ENCODE data around the gene OSBPL1A. TPM values are rescaled to one million over a fixed set of nuclear protein-coding genes. Genes with fewer than 3 reads are reported as not detected.

OSBPL1A gene
- polyA plus RNA-seq, 2 donors = 10.8 to 11.6 TPM

DNA sequence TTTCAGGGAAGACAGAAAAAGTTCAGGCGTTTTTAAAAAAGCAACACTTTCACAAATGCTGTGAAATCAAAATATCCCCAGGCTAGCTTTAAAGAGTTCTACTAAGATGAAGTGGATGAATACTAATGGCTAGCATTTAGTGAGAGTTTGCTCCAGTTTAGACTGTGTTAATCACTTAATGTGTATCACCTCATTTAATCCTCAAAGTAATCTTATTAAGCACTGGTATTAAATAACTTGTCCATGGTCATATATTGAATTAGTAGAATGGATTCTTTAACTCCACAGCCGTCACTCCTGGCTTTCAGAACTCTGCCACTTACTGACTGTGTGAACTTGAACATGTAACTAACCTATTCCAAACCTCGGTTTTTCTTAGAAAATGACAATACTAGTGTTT, 192.7 kb downstream of the OSBPL1A start:
- no peak overlapping the region for H3K27ac ChIP-seq (ENCODE audit: low read depth in 2 of 2, low read length in 1 of 2)
- H3K4me1 ChIP-seq (ENCODE audit: control insufficient read depth in 2 of 2, insufficient read depth in 2 of 2, low read length in 1 of 2) = no peaks in the 10 kb centered on the region
- no peak overlapping the region for H3K4me3 ChIP-seq (ENCODE audit: low read depth in 1 of 2, low read length in 2 of 2)
- H3K27me3 ChIP-seq (ENCODE audit: control insufficient read depth in 1 of 2, insufficient read depth in 2 of 2, low read length in 2 of 2) = no peaks in the 10 kb centered on the region
- WGBS, 2 donors = 81 to 89% methylated on average over 3 of the region's 3 CpGs
- H3K9me3 ChIP-seq (ENCODE audit: control insufficient read depth in 2 of 2, insufficient read depth in 1 of 2, low read depth in 1 of 2, low read length in 1 of 2) = no peaks in the 10 kb centered on the region
- H3K36me3 ChIP-seq (ENCODE audit: control insufficient read depth in 2 of 2, insufficient read depth in 2 of 2, low read length in 1 of 2) = no peaks in the 10 kb centered on the region

DNA sequence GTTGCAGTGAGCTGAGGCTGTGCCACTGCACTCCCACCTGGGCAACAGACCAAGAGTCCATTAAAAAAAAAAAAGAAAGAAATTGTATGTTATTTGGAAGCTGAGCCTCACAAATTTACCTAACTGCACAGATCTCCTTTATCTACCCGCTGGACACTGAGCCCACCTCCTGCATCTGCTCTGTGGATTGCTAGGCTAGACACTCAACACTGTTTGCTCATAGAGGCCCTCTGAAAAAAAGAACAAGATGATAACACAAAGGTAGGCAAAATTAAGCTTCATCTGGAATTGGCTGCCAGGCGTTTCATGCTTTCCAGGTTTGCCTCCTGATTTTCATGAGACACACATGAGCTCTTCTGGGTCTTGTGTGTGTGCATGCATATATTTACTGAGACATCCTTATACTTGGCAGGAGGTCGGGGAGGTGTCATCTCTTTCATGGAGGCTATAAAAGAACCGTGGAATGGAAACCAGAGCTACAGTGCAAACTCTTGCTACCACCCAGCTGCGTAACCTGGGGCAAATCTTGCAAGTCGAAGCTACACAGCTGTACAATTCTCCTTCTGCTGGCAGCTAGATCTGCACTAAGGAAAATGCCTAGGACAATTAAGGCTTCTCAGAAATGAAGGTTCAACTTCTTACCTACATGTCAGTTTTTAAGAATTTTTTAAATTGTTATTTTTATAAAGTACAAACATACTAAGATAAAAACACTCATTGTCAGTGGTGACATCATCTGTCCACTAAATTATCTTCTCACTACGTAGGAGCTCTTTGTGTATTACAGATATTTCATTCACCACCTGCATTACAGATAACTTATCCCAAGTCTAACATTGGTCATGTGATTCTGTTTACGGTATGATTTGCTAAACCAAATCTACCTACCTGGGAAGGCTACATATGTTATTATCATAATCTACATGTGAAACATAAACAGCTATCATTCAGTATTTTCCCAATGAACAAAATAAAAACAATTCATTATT, 195.6 kb downstream of the OSBPL1A start:
- H3K27me3 ChIP-seq (ENCODE audit: control insufficient read depth in 1 of 2, insufficient read depth in 2 of 2, low read length in 2 of 2) = no peaks in the 10 kb centered on the region
- no peaks in the 10 kb centered on the region for H3K4me1 ChIP-seq (ENCODE audit: control insufficient read depth in 2 of 2, insufficient read depth in 2 of 2, low read length in 1 of 2)
- H3K9me3 ChIP-seq (ENCODE audit: control insufficient read depth in 2 of 2, insufficient read depth in 1 of 2, low read depth in 1 of 2, low read length in 1 of 2) = no peaks in the 10 kb centered on the region
- H3K27ac ChIP-seq (ENCODE audit: low read depth in 2 of 2, low read length in 1 of 2) = no peak overlapping the region
- H3K36me3 ChIP-seq (ENCODE audit: control insufficient read depth in 2 of 2, insufficient read depth in 2 of 2, low read length in 1 of 2) = no peaks in the 10 kb centered on the region
- 77 to 78% methylated on average over 8 of the region's 8 CpGs for WGBS, 2 donors
- H3K4me3 ChIP-seq (ENCODE audit: low read depth in 1 of 2, low read length in 2 of 2) = no peak overlapping the region

- H3K36me3 ChIP-seq (ENCODE audit: control insufficient read depth in 2 of 2, insufficient read depth in 2 of 2, low read length in 1 of 2) = no peaks in the 10 kb centered on the region
Measured at GRCh38 chr18:24200494-24201290, 196.9 kb downstream of the OSBPL1A start.

DNA sequence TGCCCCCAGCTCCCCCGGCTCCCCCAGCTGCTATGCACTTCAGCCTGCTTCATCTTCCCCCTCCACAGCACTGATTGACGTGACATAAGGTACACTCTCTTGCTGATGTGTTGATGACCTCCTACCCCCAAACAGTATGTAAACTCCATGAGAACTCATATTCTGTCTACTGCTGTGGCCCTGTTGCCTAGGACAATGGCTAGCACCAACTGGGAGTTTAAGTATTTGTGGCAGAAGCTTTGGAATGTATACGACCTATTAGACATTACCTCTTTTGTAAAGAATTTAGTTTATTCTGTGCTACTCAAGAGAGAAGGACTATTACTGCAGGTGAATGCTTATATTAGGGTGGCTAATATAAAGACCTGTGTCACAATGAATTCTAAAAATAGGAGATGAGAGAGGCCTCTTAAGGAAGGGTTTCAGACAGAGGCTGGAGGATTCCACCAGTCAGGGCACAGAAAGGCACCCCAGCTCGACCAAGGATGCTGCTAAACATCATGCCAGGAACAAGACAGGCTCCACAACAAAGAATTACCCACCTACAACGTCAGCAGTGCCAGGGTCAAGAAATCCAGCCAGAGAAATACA, 198.2 kb downstream of the OSBPL1A start:
- no peak overlapping the region for H3K27ac ChIP-seq (ENCODE audit: low read depth in 2 of 2, low read length in 1 of 2)
- no peaks in the 10 kb centered on the region for H3K4me1 ChIP-seq (ENCODE audit: control insufficient read depth in 2 of 2, insufficient read depth in 2 of 2, low read length in 1 of 2)
- H3K4me3 ChIP-seq (ENCODE audit: low read depth in 1 of 2, low read length in 2 of 2) = no peak overlapping the region
- no peaks in the 10 kb centered on the region for H3K9me3 ChIP-seq (ENCODE audit: control insufficient read depth in 2 of 2, insufficient read depth in 1 of 2, low read depth in 1 of 2, low read length in 1 of 2)
- H3K36me3 ChIP-seq (ENCODE audit: control insufficient read depth in 2 of 2, insufficient read depth in 2 of 2, low read length in 1 of 2) = no peaks in the 10 kb centered on the region
- 79 to 81% methylated on average over 5 of the region's 5 CpGs for WGBS, 2 donors
- H3K27me3 ChIP-seq (ENCODE audit: control insufficient read depth in 1 of 2, insufficient read depth in 2 of 2, low read length in 2 of 2) = no peaks in the 10 kb centered on the region

More at GRCh38 chr18:24200494-24201290, 196.9 kb downstream of the OSBPL1A start:
- no peak overlapping the region for H3K4me3 ChIP-seq (ENCODE audit: low read depth in 1 of 2, low read length in 2 of 2)
- H3K27me3 ChIP-seq (ENCODE audit: control insufficient read depth in 1 of 2, insufficient read depth in 2 of 2, low read length in 2 of 2) = no peaks in the 10 kb centered on the region
- no peak overlapping the region for H3K27ac ChIP-seq (ENCODE audit: low read depth in 2 of 2, low read length in 1 of 2)
- H3K4me1 ChIP-seq (ENCODE audit: control insufficient read depth in 2 of 2, insufficient read depth in 2 of 2, low read length in 1 of 2) = no peaks in the 10 kb centered on the region
- no peaks in the 10 kb centered on the region for H3K9me3 ChIP-seq (ENCODE audit: control insufficient read depth in 2 of 2, insufficient read depth in 1 of 2, low read depth in 1 of 2, low read length in 1 of 2)
- 81 to 84% methylated on average over 11 of the region's 11 CpGs for WGBS, 2 donors

DNA sequence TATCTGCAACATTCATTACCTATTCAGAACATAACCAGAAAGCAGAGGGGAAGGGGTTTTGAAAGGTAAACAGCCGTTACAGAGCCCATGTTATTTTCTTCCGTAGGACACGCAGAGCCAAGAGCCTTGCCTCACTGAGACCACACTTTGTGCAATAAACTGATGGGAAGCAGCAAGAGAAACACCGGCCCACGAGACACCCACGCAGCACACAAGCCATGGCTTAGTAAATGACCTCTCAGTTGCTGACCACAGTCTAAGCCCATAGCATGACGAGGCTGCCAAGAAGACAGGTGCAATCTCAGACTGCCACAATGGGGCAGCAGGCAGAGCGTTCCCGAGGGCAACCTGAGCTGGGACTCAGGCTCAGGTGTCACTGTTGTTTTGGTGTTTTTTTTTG, 199.2 kb downstream of the OSBPL1A start:
- no peak overlapping the region for H3K4me3 ChIP-seq (ENCODE audit: low read depth in 1 of 2, low read length in 2 of 2)
- H3K27me3 ChIP-seq (ENCODE audit: control insufficient read depth in 1 of 2, insufficient read depth in 2 of 2, low read length in 2 of 2) = no peaks in the 10 kb centered on the region
- H3K36me3 ChIP-seq (ENCODE audit: control insufficient read depth in 2 of 2, insufficient read depth in 2 of 2, low read length in 1 of 2) = no peaks in the 10 kb centered on the region
- no peaks in the 10 kb centered on the region for H3K9me3 ChIP-seq (ENCODE audit: control insufficient read depth in 2 of 2, insufficient read depth in 1 of 2, low read depth in 1 of 2, low read length in 1 of 2)
- no peak overlapping the region for H3K27ac ChIP-seq (ENCODE audit: low read depth in 2 of 2, low read length in 1 of 2)
- H3K4me1 ChIP-seq (ENCODE audit: control insufficient read depth in 2 of 2, insufficient read depth in 2 of 2, low read length in 1 of 2) = no peaks in the 10 kb centered on the region
- 85 to 87% methylated on average over 9 of the region's 9 CpGs for WGBS, 2 donors

DNA sequence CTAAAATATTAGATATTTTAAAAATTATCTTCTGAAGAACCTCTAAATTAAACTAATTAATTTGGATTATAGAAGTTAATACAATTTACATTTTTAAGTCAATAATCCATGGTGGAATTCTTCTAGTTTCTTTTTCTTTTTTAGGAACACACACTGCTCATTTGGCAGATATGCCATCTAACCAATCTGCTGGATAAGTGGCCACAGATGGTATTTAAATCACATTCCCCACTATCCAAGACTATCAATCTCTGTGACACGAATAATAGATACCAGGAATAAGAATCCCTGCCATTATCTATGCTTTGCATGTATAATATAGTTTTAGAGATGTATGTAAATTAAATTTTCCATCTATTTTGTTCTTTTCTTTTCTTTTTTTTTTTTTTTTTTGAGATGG, 200.2 kb downstream of the OSBPL1A start:
- Histone ChIP-seq H3K4me3 (ENCODE audit: low read depth in 1 of 2, low read length in 2 of 2) (no peak overlapping the region), H3K36me3 (ENCODE audit: control insufficient read depth in 2 of 2, insufficient read depth in 2 of 2, low read length in 1 of 2) (no peaks in the 10 kb centered on the region), H3K9me3 (ENCODE audit: control insufficient read depth in 2 of 2, insufficient read depth in 1 of 2, low read depth in 1 of 2, low read length in 1 of 2) (no peaks in the 10 kb centered on the region), H3K27ac (ENCODE audit: low read depth in 2 of 2, low read length in 1 of 2) (no peak overlapping the region), H3K4me1 (ENCODE audit: control insufficient read depth in 2 of 2, insufficient read depth in 2 of 2, low read length in 1 of 2) (no peaks in the 10 kb centered on the region), H3K27me3 (ENCODE audit: control insufficient read depth in 1 of 2, insufficient read depth in 2 of 2, low read length in 2 of 2) (no peaks in the 10 kb centered on the region)
- WGBS, 2 donors = 97% methylated on average over 1 of the region's 1 CpG

DNA sequence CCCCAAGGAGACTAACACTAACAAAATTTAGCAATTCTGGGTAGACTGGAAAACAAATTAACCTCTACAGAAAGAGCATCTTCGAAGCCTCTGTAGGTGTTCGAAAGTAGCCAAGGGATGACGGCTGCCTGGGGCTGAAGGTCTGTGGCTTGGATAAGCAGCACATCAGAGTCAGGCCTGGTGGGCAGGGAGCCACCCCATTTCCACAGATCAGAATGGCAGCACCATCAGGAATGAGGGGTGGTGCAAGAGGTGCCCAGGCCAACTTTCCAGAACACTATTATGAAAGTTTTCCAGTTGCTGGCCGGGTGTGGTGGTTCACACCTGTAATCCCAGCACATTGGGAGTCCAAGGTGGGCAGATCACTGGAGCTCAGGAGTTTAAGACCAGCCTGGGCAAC, 200.9 kb downstream of the OSBPL1A start:
- H3K4me1 ChIP-seq (ENCODE audit: control insufficient read depth in 2 of 2, insufficient read depth in 2 of 2, low read length in 1 of 2) = no peaks in the 10 kb centered on the region
- no peak overlapping the region for H3K27ac ChIP-seq (ENCODE audit: low read depth in 2 of 2, low read length in 1 of 2)
- H3K9me3 ChIP-seq (ENCODE audit: control insufficient read depth in 2 of 2, insufficient read depth in 1 of 2, low read depth in 1 of 2, low read length in 1 of 2) = no peaks in the 10 kb centered on the region
- 94 to 99% methylated on average over 4 of the region's 4 CpGs for WGBS, 2 donors
- no peaks in the 10 kb centered on the region for H3K36me3 ChIP-seq (ENCODE audit: control insufficient read depth in 2 of 2, insufficient read depth in 2 of 2, low read length in 1 of 2)
- no peak overlapping the region for H3K4me3 ChIP-seq (ENCODE audit: low read depth in 1 of 2, low read length in 2 of 2)
- H3K27me3 ChIP-seq (ENCODE audit: control insufficient read depth in 1 of 2, insufficient read depth in 2 of 2, low read length in 2 of 2) = no peaks in the 10 kb centered on the region

- Histone ChIP-seq H3K4me3 (ENCODE audit: low read depth in 1 of 2, low read length in 2 of 2) (no peak overlapping the region), H3K4me1 (ENCODE audit: control insufficient read depth in 2 of 2, insufficient read depth in 2 of 2, low read length in 1 of 2) (no peaks in the 10 kb centered on the region), H3K36me3 (ENCODE audit: control insufficient read depth in 2 of 2, insufficient read depth in 2 of 2, low read length in 1 of 2) (no peaks in the 10 kb centered on the region), H3K27me3 (ENCODE audit: control insufficient read depth in 1 of 2, insufficient read depth in 2 of 2, low read length in 2 of 2) (no peaks in the 10 kb centered on the region), H3K27ac (ENCODE audit: low read depth in 2 of 2, low read length in 1 of 2) (no peak overlapping the region), H3K9me3 (ENCODE audit: control insufficient read depth in 2 of 2, insufficient read depth in 1 of 2, low read depth in 1 of 2, low read length in 1 of 2) (no peaks in the 10 kb centered on the region)
- WGBS, 2 donors = 89 to 91% methylated on average over 9 of the region's 9 CpGs
Measured at GRCh38 chr18:24195296-24196053, 202.1 kb downstream of the OSBPL1A start.

DNA sequence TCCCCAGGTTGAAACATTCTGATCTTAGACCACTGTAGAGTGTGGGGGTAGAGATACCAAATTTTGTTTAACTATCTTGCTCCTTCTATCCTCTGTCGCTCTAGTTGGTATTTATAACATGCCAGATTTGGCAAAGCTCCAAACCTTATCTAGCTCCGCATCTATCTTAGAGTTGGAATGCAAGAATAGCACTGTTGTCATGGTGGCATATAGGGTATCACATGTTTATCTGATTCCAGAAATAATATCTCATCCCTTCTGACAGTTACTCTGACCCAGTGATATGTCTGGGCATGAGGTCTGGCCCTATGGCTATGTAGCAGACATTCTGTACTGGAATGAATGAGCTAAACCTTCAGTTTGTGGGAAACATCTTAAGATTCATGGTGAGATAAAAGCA, 207.0 kb downstream of the OSBPL1A start:
- WGBS, 2 donors = 73 to 81% methylated on average over 2 of the region's 2 CpGs
- no peaks in the 10 kb centered on the region for H3K9me3 ChIP-seq (ENCODE audit: control insufficient read depth in 2 of 2, insufficient read depth in 1 of 2, low read depth in 1 of 2, low read length in 1 of 2)
- no peak overlapping the region for H3K4me3 ChIP-seq (ENCODE audit: low read depth in 1 of 2, low read length in 2 of 2)
- H3K27me3 ChIP-seq (ENCODE audit: control insufficient read depth in 1 of 2, insufficient read depth in 2 of 2, low read length in 2 of 2) = no peaks in the 10 kb centered on the region
- H3K36me3 ChIP-seq (ENCODE audit: control insufficient read depth in 2 of 2, insufficient read depth in 2 of 2, low read length in 1 of 2) = no peaks in the 10 kb centered on the region
- no peaks in the 10 kb centered on the region for H3K4me1 ChIP-seq (ENCODE audit: control insufficient read depth in 2 of 2, insufficient read depth in 2 of 2, low read length in 1 of 2)
- H3K27ac ChIP-seq (ENCODE audit: low read depth in 2 of 2, low read length in 1 of 2) = no peak overlapping the region

Measured in esophagus (tissue), 2 donors.